Measurements from ENCODE around the gene CFAP221.

The CFAP221 gene

GRCh38 chr2:119583291-119583690 lies 39.0 kb downstream of the CFAP221 start:
- ChIA-PET CTCF (no interaction called here), POLR2A (no interaction called here)
- no peak for DNase-seq
- Histone ChIP-seq H3K4me3 (ENCODE audit: control insufficient read depth in 1 of 7, extremely low read depth in 1 of 7, insufficient read depth in 4 of 7, low read depth in 2 of 7, low read length in 6 of 7) (no peak overlapping the region), H3K36me3 (ENCODE audit: control insufficient read depth in 4 of 4, insufficient read depth in 4 of 4, low read length in 3 of 4) (no peaks in the 10 kb centered on the region), H3K9me3 (ENCODE audit: control extremely low read depth in 1 of 5, control insufficient read depth in 4 of 5, insufficient read depth in 2 of 5, low read depth in 1 of 5, low read length in 4 of 5) (peaks cover 0 to 4% (median 0%) of the 10 kb centered on the region in 5 experiments), H3K27ac (ENCODE audit: insufficient read depth in 1 of 2, low read depth in 1 of 2, low read length in 2 of 2, poor library complexity in 1 of 2, severe bottlenecking in 2 of 2) (no peak overlapping the region), H3K4me1 (ENCODE audit: control extremely low read depth in 1 of 4, control insufficient read depth in 4 of 4, insufficient read depth in 4 of 4, low read length in 3 of 4) (no peaks in the 10 kb centered on the region), H3K27me3 (replicated peaks in 2 of 5; ENCODE audit: control insufficient read depth in 4 of 5, insufficient read depth in 5 of 5, low read length in 4 of 5) (no peaks in the 10 kb centered on the region)

GRCh38 chr2:119584469-119584868 lies 40.2 kb downstream of the CFAP221 start:
- DNase-seq = no peak
- H3K27ac ChIP-seq (ENCODE audit: insufficient read depth in 1 of 2, low read depth in 1 of 2, low read length in 2 of 2, poor library complexity in 1 of 2, severe bottlenecking in 2 of 2) = no peak overlapping the region
- no peak overlapping the region for H3K4me3 ChIP-seq (ENCODE audit: control insufficient read depth in 1 of 7, extremely low read depth in 1 of 7, insufficient read depth in 4 of 7, low read depth in 2 of 7, low read length in 6 of 7)
- H3K9me3 ChIP-seq (ENCODE audit: control extremely low read depth in 1 of 5, control insufficient read depth in 4 of 5, insufficient read depth in 2 of 5, low read depth in 1 of 5, low read length in 4 of 5) = peaks cover 0 to 4% (median 0%) of the 10 kb centered on the region in 5 experiments
- CTCF ChIA-PET = no interaction called here
- no peaks in the 10 kb centered on the region for H3K4me1 ChIP-seq (ENCODE audit: control extremely low read depth in 1 of 4, control insufficient read depth in 4 of 4, insufficient read depth in 4 of 4, low read length in 3 of 4)
- POLR2A ChIA-PET = no interaction called here
- H3K27me3 ChIP-seq (replicated peaks in 2 of 5; ENCODE audit: control insufficient read depth in 4 of 5, insufficient read depth in 5 of 5, low read length in 4 of 5) = no peaks in the 10 kb centered on the region
- no peaks in the 10 kb centered on the region for H3K36me3 ChIP-seq (ENCODE audit: control insufficient read depth in 4 of 4, insufficient read depth in 4 of 4, low read length in 3 of 4)

GRCh38 chr2:119586085-119586484 lies 41.8 kb downstream of the CFAP221 start:
- DNase-seq = no peak
- H3K4me1 ChIP-seq (ENCODE audit: control extremely low read depth in 1 of 4, control insufficient read depth in 4 of 4, insufficient read depth in 4 of 4, low read length in 3 of 4) = no peaks in the 10 kb centered on the region
- H3K27me3 ChIP-seq (replicated peaks in 2 of 5; ENCODE audit: control insufficient read depth in 4 of 5, insufficient read depth in 5 of 5, low read length in 4 of 5) = no peaks in the 10 kb centered on the region
- no peak overlapping the region for H3K4me3 ChIP-seq (ENCODE audit: control insufficient read depth in 1 of 7, extremely low read depth in 1 of 7, insufficient read depth in 4 of 7, low read depth in 2 of 7, low read length in 6 of 7)
- CTCF ChIA-PET = interaction anchor here (0.9 kb wide), 1 partner anchor 13 kb away, joined by 3 read pairs; no protein-coding TSS in a partner anchor
- H3K9me3 ChIP-seq (ENCODE audit: control extremely low read depth in 1 of 5, control insufficient read depth in 4 of 5, insufficient read depth in 2 of 5, low read depth in 1 of 5, low read length in 4 of 5) = peaks cover 0 to 4% (median 0%) of the 10 kb centered on the region in 5 experiments
- POLR2A ChIA-PET = no interaction called here
- H3K36me3 ChIP-seq (ENCODE audit: control insufficient read depth in 4 of 4, insufficient read depth in 4 of 4, low read length in 3 of 4) = no peaks in the 10 kb centered on the region
- no peak overlapping the region for H3K27ac ChIP-seq (ENCODE audit: insufficient read depth in 1 of 2, low read depth in 1 of 2, low read length in 2 of 2, poor library complexity in 1 of 2, severe bottlenecking in 2 of 2)
- 72% methylated on average over 3 of the region's 3 CpGs for WGBS (ENCODE audit: insufficient coverage)

GRCh38 chr2:119590873-119591272 lies 46.6 kb downstream of the CFAP221 start:
- 93% methylated on average over 3 of the region's 3 CpGs for whole genome bisulfite sequencing (ENCODE audit: insufficient coverage)
- POLR2A ChIA-PET = no interaction called here

GRCh38 chr2:119591523-119591922 lies 47.3 kb downstream of the CFAP221 start:
- DNase-seq = no peak
- no peaks in the 10 kb centered on the region for H3K9me3 ChIP-seq (ENCODE audit: control extremely low read depth in 1 of 5, control insufficient read depth in 4 of 5, insufficient read depth in 2 of 5, low read depth in 1 of 5, low read length in 4 of 5)
- WGBS (ENCODE audit: insufficient coverage) = 89% methylated on average over 3 of the region's 3 CpGs
- CTCF ChIA-PET = no interaction called here
- POLR2A ChIA-PET = no interaction called here
- H3K36me3 ChIP-seq (ENCODE audit: control insufficient read depth in 4 of 4, insufficient read depth in 4 of 4, low read length in 3 of 4) = no peaks in the 10 kb centered on the region
- no peaks in the 10 kb centered on the region for H3K4me1 ChIP-seq (ENCODE audit: control extremely low read depth in 1 of 4, control insufficient read depth in 4 of 4, insufficient read depth in 4 of 4, low read length in 3 of 4)
- no peak overlapping the region for H3K4me3 ChIP-seq (ENCODE audit: control insufficient read depth in 1 of 7, extremely low read depth in 1 of 7, insufficient read depth in 4 of 7, low read depth in 2 of 7, low read length in 6 of 7)
- H3K27me3 ChIP-seq (replicated peaks in 2 of 5; ENCODE audit: control insufficient read depth in 4 of 5, insufficient read depth in 5 of 5, low read length in 4 of 5) = peaks cover 0 to 2% (median 0%) of the 10 kb centered on the region in 5 experiments
- H3K27ac ChIP-seq (ENCODE audit: insufficient read depth in 1 of 2, low read depth in 1 of 2, low read length in 2 of 2, poor library complexity in 1 of 2, severe bottlenecking in 2 of 2) = no peak overlapping the region

More at GRCh38 chr2:119590873-119591272, 46.6 kb downstream of the CFAP221 start:
- Histone ChIP-seq H3K27ac (ENCODE audit: insufficient read depth in 1 of 2, low read depth in 1 of 2, low read length in 2 of 2, poor library complexity in 1 of 2, severe bottlenecking in 2 of 2) (no peak overlapping the region), H3K4me3 (ENCODE audit: control insufficient read depth in 1 of 7, extremely low read depth in 1 of 7, insufficient read depth in 4 of 7, low read depth in 2 of 7, low read length in 6 of 7) (no peak overlapping the region), H3K9me3 (ENCODE audit: control extremely low read depth in 1 of 5, control insufficient read depth in 4 of 5, insufficient read depth in 2 of 5, low read depth in 1 of 5, low read length in 4 of 5) (no peaks in the 10 kb centered on the region), H3K4me1 (ENCODE audit: control extremely low read depth in 1 of 4, control insufficient read depth in 4 of 4, insufficient read depth in 4 of 4, low read length in 3 of 4) (no peaks in the 10 kb centered on the region), H3K36me3 (ENCODE audit: control insufficient read depth in 4 of 4, insufficient read depth in 4 of 4, low read length in 3 of 4) (no peaks in the 10 kb centered on the region), H3K27me3 (replicated peaks in 2 of 5; ENCODE audit: control insufficient read depth in 4 of 5, insufficient read depth in 5 of 5, low read length in 4 of 5) (peaks cover 0 to 2% (median 0%) of the 10 kb centered on the region in 5 experiments)
- DNase-seq = no peak
- CTCF ChIA-PET = no interaction called here

- ChIA-PET POLR2A (no interaction called here), CTCF (no interaction called here)
- Histone ChIP-seq H3K27ac (ENCODE audit: insufficient read depth in 1 of 2, low read depth in 1 of 2, low read length in 2 of 2, poor library complexity in 1 of 2, severe bottlenecking in 2 of 2) (no peak overlapping the region), H3K36me3 (ENCODE audit: control insufficient read depth in 4 of 4, insufficient read depth in 4 of 4, low read length in 3 of 4) (no peaks in the 10 kb centered on the region), H3K4me3 (ENCODE audit: control insufficient read depth in 1 of 7, extremely low read depth in 1 of 7, insufficient read depth in 4 of 7, low read depth in 2 of 7, low read length in 6 of 7) (no peak overlapping the region), H3K9me3 (ENCODE audit: control extremely low read depth in 1 of 5, control insufficient read depth in 4 of 5, insufficient read depth in 2 of 5, low read depth in 1 of 5, low read length in 4 of 5) (no peaks in the 10 kb centered on the region), H3K4me1 (ENCODE audit: control extremely low read depth in 1 of 4, control insufficient read depth in 4 of 4, insufficient read depth in 4 of 4, low read length in 3 of 4) (no peaks in the 10 kb centered on the region), H3K27me3 (replicated peaks in 2 of 5; ENCODE audit: control insufficient read depth in 4 of 5, insufficient read depth in 5 of 5, low read length in 4 of 5) (peaks cover 0 to 2% (median 0%) of the 10 kb centered on the region in 5 experiments)
- 96% methylated on average over 3 of the region's 5 CpGs for WGBS (ENCODE audit: insufficient coverage)
- DNase-seq = no peak
These were observed 48.2 kb downstream of the CFAP221 start for GRCh38 chr2:119592436-119592835.

- Histone ChIP-seq H3K9me3 (ENCODE audit: control extremely low read depth in 1 of 5, control insufficient read depth in 4 of 5, insufficient read depth in 2 of 5, low read depth in 1 of 5, low read length in 4 of 5) (no peaks in the 10 kb centered on the region), H3K4me3 (ENCODE audit: control insufficient read depth in 1 of 7, extremely low read depth in 1 of 7, insufficient read depth in 4 of 7, low read depth in 2 of 7, low read length in 6 of 7) (no peak overlapping the region), H3K36me3 (ENCODE audit: control insufficient read depth in 4 of 4, insufficient read depth in 4 of 4, low read length in 3 of 4) (no peaks in the 10 kb centered on the region), H3K27me3 (replicated peaks in 2 of 5; ENCODE audit: control insufficient read depth in 4 of 5, insufficient read depth in 5 of 5, low read length in 4 of 5) (peaks cover 0 to 2% (median 0%) of the 10 kb centered on the region in 5 experiments), H3K4me1 (ENCODE audit: control extremely low read depth in 1 of 4, control insufficient read depth in 4 of 4, insufficient read depth in 4 of 4, low read length in 3 of 4) (no peaks in the 10 kb centered on the region), H3K27ac (ENCODE audit: insufficient read depth in 1 of 2, low read depth in 1 of 2, low read length in 2 of 2, poor library complexity in 1 of 2, severe bottlenecking in 2 of 2) (no peak overlapping the region)
- POLR2A ChIA-PET = no interaction called here
- 95% methylated on average over 5 of the region's 6 CpGs for WGBS (ENCODE audit: insufficient coverage)
- CTCF ChIA-PET = no interaction called here
- no peak for DNase-seq
These were observed 52.4 kb downstream of the CFAP221 start for GRCh38 chr2:119596638-119597037.
